ENCODE data around the gene POPDC2. TPM values are rescaled to one million over a fixed set of nuclear protein-coding genes. Genes with fewer than 3 reads are reported as not detected.

Gene POPDC2
- total and polyA plus RNA-seq, 11 donors, result 511 to 1,022 (median 768) TPM

- H3K9me3 ChIP-seq, result no peaks in the 10 kb centered on the region
- DNase-seq (no peak), ATAC-seq (no peak)
- no peaks in the 10 kb centered on the region for H3K4me1 ChIP-seq
- TF ChIP-seq CTCF (IDR thresholded peaks at IDR 0.05) (no peak), POLR2A (IDR thresholded peaks at IDR 0.05) (no peak)
- 94 to 100% (median 99%) methylated on average over 1 of the region's 1 CpG for WGBS, 4 donors
- H3K4me3 ChIP-seq, result no peak overlapping the region
- no peak overlapping the region for H3K27ac ChIP-seq
- H3K27me3 ChIP-seq, result no peaks in the 10 kb centered on the region
- no peaks in the 10 kb centered on the region for H3K36me3 ChIP-seq
- intact Hi-C loops (cut with DNase I), result no loop called here
These were observed 48.7 kb downstream of the POPDC2 start for GRCh38 chr3:119611664-119612063.

GRCh38 chr3:119609301-119609700 lies 51.1 kb downstream of the POPDC2 start:
- no peak for DNase-seq
- 65 to 73% (median 69%) methylated on average over 6 of the region's 6 CpGs for WGBS, 4 donors

GRCh38 chr3:119608405-119609000 lies 51.9 kb downstream of the POPDC2 start:
- Histone ChIP-seq H3K4me3 (no peak overlapping the region), H3K27me3 (no peaks in the 10 kb centered on the region), H3K36me3 (no peaks in the 10 kb centered on the region), H3K4me1 (peaks cover 0 to 6% (median 0%) of the 10 kb centered on the region in 12 donors), H3K9me3 (no peaks in the 10 kb centered on the region), H3K27ac (no peak overlapping the region)
- 88 to 95% (median 95%) methylated on average over 6 of the region's 6 CpGs for WGBS, 4 donors
- TF ChIP-seq POLR2A (IDR thresholded peaks at IDR 0.05) (no peak), CTCF (IDR thresholded peaks at IDR 0.05) (no peak)
- DNase-seq (no peak), ATAC-seq (no peak)
- intact Hi-C loops (cut with DNase I), result no loop called here

More at GRCh38 chr3:119609301-119609700, 51.1 kb downstream of the POPDC2 start:
- peak in 1 of 4 donors; percentile 14 for ATAC-seq
- Histone ChIP-seq H3K9me3 (no peaks in the 10 kb centered on the region), H3K4me1 (no peaks in the 10 kb centered on the region), H3K4me3 (no peak overlapping the region), H3K27me3 (no peaks in the 10 kb centered on the region), H3K27ac (no peak overlapping the region), H3K36me3 (no peaks in the 10 kb centered on the region)
- TF ChIP-seq CTCF (IDR thresholded peaks at IDR 0.05) (no peak), POLR2A (IDR thresholded peaks at IDR 0.05) (no peak)
- intact Hi-C loops (cut with DNase I), result no loop called here

GRCh38 chr3:119604878-119605277 lies 55.5 kb downstream of the POPDC2 start:
- TF ChIP-seq POLR2A (IDR thresholded peaks at IDR 0.05) (no peak), CTCF (IDR thresholded peaks at IDR 0.05) (no peak)
- WGBS, 4 donors, result 85 to 93% (median 93%) methylated on average over 1 of the region's 1 CpG; no CpG with 5 or more reads in 1 of the 4 donors
- H3K9me3 ChIP-seq, result no peaks in the 10 kb centered on the region
- no peak overlapping the region for H3K4me3 ChIP-seq
- intact Hi-C loops (cut with DNase I), result loop anchor here in 4 of 10 donors (5.0 kb wide), 3 partner anchors 32 to 72 kb away; partner anchors contain the start of gene COX17 (in 1 of the 4)
- H3K27me3 ChIP-seq, result no peaks in the 10 kb centered on the region
- ATAC-seq, result no peak
- peaks cover 0 to 41% (median 20%) of the 10 kb centered on the region in 12 donors for H3K4me1 ChIP-seq
- no peaks in the 10 kb centered on the region for H3K36me3 ChIP-seq
- no peak for DNase-seq
- H3K27ac ChIP-seq, result no peak overlapping the region
